COR-L47 (cell line): ENCODE measurements around the gene FSTL4.

Experiments used
- DNase-seq: peaks from one replicate; lab custom pipeline; 2025; lab: John Stamatoyannopoulos, UW

FSTL4 gene

DNA sequence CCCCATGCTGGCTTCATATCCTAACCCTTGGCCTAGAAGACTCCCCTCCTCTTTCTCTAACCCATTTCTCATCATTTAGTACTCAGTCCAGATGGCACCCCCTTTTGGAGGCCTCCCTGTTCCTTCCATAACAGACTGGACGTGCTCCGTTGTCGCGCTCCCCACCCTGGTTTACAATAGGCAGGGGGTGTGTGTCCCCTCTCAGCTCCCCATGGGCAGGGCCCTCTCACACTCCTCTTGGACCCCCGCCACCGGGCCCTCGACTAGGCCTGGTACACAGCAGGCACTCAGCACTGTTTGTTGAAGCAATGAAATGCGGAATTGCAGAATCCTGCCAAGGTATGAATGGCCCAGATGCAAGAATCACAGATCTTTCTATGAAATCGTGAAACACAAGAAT lies 227.4 kb downstream of the FSTL4 start:
- no peak for DNase-seq

GRCh38 chr5:133384120-133384855 lies 228.1 kb downstream of the FSTL4 start:
- no peak for DNase-seq

DNA sequence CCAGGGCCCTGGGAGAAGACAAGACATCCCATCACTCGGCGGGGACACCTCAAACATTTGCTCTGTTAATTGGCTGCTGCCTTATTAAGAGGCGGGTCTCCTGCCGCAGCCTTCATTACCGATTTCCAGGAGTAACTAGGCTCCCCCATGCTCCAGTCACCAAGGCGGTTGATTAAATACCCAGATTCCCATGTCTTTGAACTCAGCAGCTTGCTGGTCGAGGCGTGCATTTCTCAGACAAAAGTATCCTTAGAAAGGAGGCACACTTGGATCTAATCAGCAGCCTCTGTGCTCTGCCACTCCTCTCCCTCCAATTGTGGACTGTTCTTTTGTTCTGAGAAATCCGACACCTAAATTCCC lies 228.8 kb downstream of the FSTL4 start:
- DNase-seq, result no peak

DNA sequence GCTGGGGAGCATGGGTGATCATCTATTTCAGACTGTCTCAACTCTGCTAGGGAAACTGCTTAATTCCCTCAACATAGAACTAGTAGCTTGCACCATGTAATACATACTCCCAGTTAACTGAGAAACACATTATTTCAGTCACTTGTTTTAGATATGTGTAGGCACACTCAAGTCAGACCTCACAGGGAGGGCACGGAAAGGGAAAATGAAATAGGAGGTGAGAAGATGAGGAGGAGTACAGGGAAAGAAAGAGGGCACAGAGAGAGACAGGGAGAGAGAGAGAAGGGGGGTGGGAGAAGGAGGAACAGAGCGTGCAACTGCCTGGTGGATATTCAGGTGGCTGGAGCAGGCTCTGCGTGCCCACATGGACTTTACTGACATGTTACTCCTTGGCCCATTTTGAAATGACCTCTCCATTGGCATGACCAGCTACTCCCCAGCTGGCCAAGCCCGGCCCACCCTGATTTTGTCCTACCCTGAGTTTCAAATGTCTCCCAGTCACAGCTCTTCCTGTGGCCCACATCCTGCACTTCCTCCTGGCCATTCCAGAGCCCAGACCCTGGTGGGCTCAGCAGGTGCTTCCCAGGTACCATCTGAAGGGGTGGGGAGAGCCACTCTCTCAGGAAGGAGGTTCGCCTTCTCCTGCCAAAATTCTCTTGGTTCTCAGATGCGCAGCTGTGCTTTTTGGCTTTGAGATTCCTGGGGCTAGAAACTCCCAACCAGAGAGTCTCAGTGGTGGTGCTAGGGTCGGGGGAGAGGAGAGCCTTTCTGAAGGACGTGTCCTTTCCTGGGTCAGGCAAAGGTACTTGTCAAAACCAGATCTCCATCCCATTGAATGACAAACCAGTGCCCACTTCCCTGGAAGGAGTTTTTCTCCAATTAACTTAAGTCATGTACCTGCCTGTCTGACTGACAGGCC lies 229.4 kb downstream of the FSTL4 start:
- DNase-seq, result no peak

GRCh38 chr5:133381571-133382365 lies 230.6 kb downstream of the FSTL4 start:
- DNase-seq, result no peak

DNA sequence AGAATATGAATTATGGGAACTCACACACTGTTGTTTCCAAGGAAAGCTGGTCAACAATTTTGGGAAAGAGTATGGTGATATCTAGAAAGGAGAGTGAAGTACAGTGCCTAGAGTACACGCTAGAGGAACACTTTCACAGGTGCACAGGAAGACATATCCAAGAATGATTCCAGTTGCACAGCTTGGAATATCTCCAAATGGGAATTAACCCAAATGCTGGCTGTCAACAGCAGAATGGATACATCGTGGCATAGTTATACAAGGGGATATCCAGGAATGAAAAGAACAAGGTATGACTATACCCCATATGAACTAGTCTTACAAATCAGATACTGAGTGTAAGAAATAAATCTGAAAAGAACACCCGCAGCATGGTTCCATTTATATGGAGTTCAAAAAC lies 231.3 kb downstream of the FSTL4 start:
- DNase-seq, result no peak

GRCh38 chr5:133377736-133378135 lies 234.6 kb downstream of the FSTL4 start:
- no peak for DNase-seq

DNA sequence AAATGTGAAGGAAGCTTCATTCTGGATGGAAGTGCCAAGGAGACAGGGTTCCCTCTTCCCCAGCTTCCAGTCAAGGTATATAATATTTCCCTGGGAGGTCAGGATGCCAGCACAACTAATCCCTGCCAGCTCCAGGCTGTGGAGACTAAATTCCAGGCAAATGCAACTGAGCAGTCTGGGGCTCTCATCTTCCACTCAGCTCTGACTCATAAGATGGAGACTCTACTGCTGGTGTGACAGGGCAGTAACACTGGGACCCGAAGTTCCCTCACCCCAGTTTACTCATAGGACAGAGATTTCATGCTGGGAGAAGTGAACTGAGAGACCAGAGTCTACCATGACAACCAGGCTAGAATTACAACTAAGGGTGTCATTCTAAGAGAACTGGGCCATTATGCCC lies 235.4 kb downstream of the FSTL4 start:
- no peak for DNase-seq

DNA sequence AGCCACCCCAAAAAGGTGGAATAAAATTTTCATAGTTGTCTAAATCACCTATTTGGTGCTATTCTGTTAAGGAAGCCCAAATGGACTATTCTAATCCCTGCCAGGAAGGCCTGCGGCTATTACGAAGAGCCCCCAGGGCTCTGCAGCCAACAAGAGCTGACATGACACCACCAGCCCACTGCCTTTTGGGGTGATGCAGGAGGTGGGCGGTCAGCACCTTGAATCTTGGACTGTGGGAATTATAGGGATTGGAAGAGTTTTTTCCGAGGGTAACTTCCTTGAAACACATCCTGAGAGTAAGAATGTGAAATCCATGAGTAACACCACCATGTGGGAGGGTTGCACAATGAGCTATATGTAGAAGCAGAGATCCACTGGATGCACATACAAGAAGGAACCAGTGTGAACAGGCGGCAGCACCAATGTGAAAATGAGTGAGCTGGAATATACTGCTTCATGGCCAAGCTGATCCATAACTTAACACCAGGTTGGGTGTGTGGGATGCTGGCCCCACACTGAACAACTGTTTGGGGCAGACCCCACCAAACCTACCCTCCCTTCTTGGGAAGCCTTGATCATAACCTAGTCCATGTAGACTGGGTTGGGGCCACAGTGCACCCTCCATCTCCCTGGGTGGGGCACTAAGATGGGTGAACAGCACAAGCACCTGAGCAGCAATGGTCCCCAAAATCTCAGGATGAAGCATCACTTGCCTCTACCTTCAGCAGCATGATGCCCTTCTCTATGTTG lies 239.0 kb downstream of the FSTL4 start:
- no peak for DNase-seq

DNA sequence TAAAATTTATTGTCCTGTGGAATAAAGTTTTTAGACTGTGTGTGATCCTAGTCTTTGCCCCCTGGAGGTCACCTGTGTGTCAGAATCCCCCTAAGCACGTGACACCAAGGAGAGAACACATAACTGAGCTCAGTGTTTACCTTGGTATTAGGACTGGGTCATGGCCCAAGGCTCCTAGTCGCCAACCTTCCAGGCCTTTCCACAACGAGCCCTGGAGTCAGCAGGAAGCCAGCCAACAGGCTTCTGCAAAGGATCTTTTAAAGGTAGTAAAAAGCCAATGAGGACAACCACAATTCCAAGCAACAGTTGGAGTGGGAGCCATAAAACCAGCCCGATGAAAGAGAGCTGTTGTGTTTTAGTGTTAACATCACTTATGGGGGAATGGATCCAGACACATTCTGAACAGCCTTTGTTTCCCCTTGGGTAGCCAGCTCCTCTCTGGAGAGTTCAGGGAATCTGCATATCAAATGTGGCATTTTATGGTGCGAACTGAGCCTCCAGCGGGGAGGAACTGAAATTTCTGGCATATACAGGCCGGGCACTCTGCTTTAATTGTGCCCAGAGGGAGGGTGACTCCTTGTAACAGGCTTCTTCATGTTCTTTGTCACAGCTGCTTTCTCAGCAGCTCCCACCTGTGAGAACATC lies 239.9 kb downstream of the FSTL4 start:
- DNase-seq, result no peak

DNA sequence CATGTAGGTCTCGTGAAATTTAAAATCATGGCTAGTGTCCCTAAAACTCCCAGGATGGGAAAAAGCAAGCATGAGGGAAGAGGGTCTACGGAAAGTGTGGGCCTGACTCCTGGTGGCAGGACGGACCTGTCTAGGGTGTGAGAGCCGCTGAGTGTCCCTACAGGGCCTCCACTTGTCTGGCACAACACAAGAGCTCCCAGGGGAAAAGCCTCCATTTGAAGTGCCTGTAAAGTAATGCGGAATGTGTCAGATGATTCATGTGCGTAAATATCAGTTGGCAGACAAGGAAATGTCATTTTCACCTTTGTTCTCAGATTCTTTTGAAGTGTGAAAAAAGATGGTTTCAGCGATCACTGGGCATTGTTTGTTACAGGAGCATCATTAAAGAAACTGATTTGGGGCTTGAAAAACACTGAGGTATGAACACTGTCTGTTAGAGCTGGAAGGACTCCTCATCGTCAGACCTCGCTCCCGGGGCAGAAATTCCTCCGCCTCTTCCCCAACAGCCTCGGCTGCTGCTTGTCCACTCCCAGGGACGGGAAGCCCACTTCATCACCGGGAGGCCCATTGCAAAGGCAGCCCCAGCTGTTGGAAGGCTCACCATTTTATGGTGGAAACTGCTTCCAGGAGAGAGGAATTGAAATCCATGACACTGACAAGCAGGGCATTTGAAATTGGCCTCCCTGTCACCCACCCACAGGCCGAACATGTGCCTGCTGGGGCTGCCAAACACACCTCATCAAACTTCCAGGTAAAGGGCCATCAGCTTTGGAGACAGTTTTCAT lies 240.8 kb downstream of the FSTL4 start:
- DNase-seq, result no peak

GRCh38 chr5:133370904-133371303 lies 241.4 kb downstream of the FSTL4 start:
- DNase-seq, result no peak

DNA sequence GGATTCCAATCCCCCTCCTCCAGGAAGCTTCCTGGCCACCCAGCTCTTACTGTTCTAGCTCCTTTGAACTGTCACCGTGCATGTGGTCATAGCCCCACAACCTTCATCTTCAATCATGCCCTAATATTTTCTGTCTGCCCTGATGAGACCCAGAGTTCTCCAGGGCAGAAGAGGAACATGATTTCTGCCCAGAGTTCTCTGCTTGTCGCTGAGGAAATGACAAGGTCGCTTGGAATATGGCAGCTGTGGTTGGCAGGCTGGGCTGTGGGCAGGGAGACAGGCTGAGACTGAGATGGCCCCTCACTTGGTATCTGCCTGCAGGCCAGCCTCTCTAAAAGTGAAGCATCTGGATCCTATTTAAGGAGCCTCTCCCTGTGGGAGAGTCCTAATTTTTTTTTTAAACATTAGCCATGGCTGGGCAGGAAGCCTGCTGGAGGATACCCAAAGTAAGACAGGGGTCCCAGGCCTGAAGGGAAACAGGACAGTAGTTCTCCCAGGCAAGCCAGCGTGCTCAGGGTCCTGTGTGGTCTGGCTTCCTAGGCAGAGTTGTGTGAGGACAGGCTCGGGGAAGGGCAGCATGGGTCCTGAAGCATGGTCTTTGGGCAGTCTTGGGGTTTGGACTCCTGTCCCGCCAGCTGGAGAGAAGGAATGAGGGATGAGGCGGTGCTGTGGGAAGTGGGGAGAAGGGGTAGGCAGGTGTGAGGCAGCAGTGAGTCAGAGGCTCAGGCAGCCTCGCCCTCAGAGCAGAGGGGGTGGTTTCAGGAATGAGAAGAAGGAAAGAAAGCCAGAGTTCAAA lies 242.1 kb downstream of the FSTL4 start:
- no peak for DNase-seq

GRCh38 chr5:133368916-133369783 lies 243.2 kb downstream of the FSTL4 start:
- no peak for DNase-seq

GRCh38 chr5:133367984-133368383 lies 244.4 kb downstream of the FSTL4 start:
- no peak for DNase-seq

DNA sequence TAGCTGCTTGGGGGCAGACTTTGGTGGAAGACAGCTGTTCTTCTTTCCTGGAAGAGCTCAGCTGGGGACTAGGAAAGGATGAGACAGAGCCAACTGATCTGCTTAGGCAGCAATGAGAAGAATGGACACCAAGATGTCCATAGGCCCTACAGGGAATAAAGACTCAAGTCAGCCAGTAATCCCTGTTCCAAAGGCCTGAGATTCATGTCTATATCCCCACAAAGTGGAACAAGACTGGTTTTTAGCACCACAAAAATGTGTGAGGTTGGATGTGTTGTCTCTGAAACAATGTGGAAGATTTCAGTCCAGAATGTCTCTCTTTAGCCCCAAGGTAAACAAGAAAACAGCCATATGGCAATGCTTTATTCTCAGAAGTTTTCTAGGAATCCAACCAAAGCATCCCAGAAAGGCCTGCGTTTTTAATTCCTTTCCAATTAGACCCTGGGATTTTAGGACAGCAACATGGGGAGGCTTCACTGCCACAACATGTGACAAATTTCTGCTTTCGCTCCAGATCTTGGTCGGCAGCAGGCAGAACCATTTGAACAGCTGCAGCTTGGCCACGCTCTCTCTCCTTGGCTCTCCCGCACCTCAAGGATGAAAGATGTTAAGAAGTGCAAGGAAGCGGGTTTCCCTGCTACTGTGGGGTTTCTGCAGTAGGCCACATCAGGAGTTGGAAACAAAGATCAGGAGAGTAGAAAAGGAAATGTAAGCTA lies 245.1 kb downstream of the FSTL4 start:
- no peak for DNase-seq

DNA sequence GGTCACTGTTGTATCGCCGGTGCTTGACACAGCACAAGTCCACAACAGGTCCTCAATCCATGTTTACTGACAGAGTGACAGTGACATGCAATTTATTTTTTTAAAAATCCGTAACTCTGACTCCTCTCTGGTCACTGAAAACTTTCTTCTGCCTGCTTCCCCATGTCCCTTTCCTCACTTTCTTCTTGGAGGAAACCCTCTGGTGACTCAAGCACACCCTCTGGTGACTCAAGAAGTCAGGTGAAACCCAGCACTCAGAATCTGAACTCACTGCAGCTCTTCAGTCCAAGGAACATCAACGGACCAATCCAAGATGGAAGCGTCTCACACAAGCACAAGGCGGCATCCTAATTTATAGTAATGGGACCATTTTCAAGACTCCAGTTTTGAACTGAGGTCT lies 245.9 kb downstream of the FSTL4 start:
- DNase-seq, result no peak

- DNase-seq, result no peak
Observed at GRCh38 chr5:133365738-133366137, 246.6 kb downstream of the FSTL4 start.
